RWPE2 (cell line): ENCODE results near the gene TMEM114.

ENCODE experiments used
- ATAC-seq: fragments of 200-7000 bp; cut with Tn5 transposase; 3 replicates; pipeline ENCODE4 v1.9.1; 2021; ENCODE audit warnings: low read depth
- DNase-seq: peaks from one replicate; pipeline ENCODE4 v3.0.0-alpha.2; 2020; ENCODE audit warnings: low spot score
- H3K27ac ChIP-seq: fragments of 450-650 bp; 2 replicates; pipeline ENCODE4 v1.5.1; 2017; ENCODE audit warnings: mild to moderate bottlenecking; ENCODE audit not compliant: poor library complexity, severe bottlenecking
- H3K27me3 ChIP-seq: fragments of 250-450 bp; sonication (Bioruptor Pico); 2 replicates; pipeline ENCODE4 v1.5.1; 2021; ENCODE audit warnings: mild to moderate bottlenecking, moderate library complexity; ENCODE audit not compliant: insufficient read depth, poor library complexity, severe bottlenecking
- H3K36me3 ChIP-seq: fragments of 250-450 bp; sonication (Bioruptor Pico); 2 replicates; pipeline ENCODE4 v1.5.1; 2020; ENCODE audit warnings: low read depth, mild to moderate bottlenecking, moderate library complexity
- H3K4me1 ChIP-seq: fragments of 250-450 bp; sonication (Bioruptor Pico); 2 replicates; pipeline ENCODE4 v1.5.1; 2021; ENCODE audit warnings: mild to moderate bottlenecking, moderate library complexity; ENCODE audit not compliant: insufficient read depth, poor library complexity, severe bottlenecking
- H3K4me3 ChIP-seq: fragments of 250-450 bp; sonication (Bioruptor Pico); 2 replicates; pipeline ENCODE4 v1.5.1; 2021; ENCODE audit warnings: mild to moderate bottlenecking, moderate library complexity; ENCODE audit not compliant: severe bottlenecking
- H3K9me3 ChIP-seq: fragments of 250-450 bp; sonication (Bioruptor Pico); 2 replicates; pipeline ENCODE4 v1.5.1; 2021; ENCODE audit warnings: mild to moderate bottlenecking, moderate library complexity; ENCODE audit not compliant: severe bottlenecking
- CTCF ChIP-seq: fragments of 450-650 bp; IDR thresholded peaks from one replicate; pipeline ENCODE4 v1.5.1; 2017; ENCODE audit warnings: mild to moderate bottlenecking, moderate library complexity; ENCODE audit not compliant: poor library complexity, severe bottlenecking

Gene TMEM114

GRCh38 chr16:8579559-8579958 lies 10.8 kb downstream of the TMEM114 start:
- TF ChIP-seq CTCF = no peak
- DNase-seq (no peak), ATAC-seq (no peak)
- H3K36me3 ChIP-seq = no peaks in the 10 kb centered on the region
- H3K4me3 ChIP-seq = no peak overlapping the region
- no peaks in the 10 kb centered on the region for H3K27me3 ChIP-seq
- no peaks in the 10 kb centered on the region for H3K9me3 ChIP-seq
- H3K27ac ChIP-seq = no peak overlapping the region
- no peaks in the 10 kb centered on the region for H3K4me1 ChIP-seq

DNA sequence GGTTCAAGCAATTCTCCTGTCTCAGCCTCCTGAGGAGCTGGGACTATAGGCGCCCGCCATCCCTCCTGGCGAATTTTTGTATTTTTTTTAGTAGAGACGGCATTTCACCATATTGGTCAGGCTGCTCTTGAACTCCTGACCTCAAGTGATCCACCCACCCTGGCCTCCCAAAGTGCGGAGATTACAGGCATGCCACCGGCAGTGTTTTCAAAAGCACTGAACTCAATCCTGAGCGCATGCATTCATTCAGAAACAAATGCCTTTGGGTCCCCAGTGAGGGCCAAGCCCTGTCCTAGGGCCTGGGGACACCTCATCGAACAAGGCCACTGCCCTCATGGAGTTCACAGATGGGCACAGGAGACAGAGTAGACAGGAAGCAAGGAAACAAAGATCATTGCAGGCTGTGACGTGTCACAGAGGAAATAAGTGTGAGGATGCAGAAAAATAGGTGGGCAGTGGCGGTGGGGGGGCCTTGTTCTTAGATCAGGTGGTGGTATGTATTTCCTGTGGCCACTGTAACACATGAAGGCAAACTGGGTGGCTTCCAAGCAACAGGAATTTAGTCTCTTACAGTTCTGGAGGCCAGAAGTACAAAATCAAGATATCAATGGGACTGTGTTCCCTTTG lies 12.5 kb downstream of the TMEM114 start:
- H3K4me1 ChIP-seq = no peaks in the 10 kb centered on the region
- H3K27ac ChIP-seq = no peak overlapping the region
- H3K27me3 ChIP-seq = no peaks in the 10 kb centered on the region
- H3K36me3 ChIP-seq = no peaks in the 10 kb centered on the region
- ATAC-seq (no peak), DNase-seq (no peak)
- no peak for TF ChIP-seq CTCF
- no peaks in the 10 kb centered on the region for H3K9me3 ChIP-seq
- no peak overlapping the region for H3K4me3 ChIP-seq

DNA sequence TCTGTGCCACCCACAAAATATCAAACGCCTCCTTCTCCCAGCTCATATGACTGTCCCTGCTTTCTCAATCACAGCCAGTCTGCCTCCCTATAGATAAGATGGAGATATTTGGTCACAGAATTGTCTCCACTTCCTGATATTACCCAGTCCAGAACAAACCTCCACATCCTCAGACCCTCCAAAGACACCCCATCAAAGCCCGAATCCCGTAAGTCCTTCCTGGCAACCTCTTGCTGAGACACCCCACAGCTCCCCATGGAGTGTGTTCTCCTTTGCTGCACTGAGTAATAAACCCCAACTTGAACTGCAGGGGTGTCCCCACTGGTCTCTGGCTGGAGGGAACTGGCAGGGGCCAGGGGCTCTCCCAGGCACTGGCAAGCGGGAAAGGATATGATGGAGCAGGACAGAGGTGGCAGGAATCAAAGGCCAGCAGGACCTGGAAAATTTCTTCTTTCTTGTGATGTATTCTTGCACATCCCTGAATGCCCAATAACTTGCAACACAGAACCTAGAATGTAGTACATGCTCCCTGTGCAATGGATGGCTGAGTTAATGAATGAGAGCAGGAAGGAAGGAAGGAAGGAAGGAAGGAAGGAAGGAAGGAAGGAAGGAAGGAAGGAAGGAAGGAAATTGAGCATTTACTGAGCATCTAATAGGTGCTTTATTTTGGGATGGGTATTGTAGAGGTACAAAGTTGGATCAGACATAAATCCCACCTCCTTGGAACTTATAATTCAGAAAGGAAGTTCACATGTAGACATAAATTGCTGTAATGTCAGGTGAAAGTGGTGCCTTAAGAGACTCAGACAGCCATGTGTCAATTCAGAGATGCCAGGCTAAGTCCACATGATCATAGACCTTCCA lies 13.9 kb downstream of the TMEM114 start:
- no peak for ATAC-seq
- no peak for DNase-seq

DNA sequence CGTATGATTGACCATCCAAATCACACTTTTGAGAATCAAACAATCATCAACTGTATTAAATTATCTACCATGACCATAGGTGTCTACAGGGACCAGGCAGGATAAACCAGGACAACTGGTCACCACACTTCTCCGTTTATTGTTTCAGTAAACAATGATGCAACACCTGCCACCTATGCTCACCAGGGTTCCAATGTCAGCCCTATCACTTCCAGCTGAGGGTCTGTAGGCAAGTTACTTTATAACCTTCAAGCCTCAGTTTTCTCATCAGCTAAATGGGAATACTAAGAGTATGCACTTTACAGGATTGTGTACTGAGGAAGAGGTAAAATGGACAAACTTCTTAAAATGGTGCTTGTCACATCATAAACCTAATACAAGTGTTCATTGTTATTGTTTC lies 14.9 kb downstream of the TMEM114 start:
- DNase-seq (no peak), ATAC-seq (no peak)
- Histone ChIP-seq H3K27me3 (no peaks in the 10 kb centered on the region), H3K36me3 (no peaks in the 10 kb centered on the region), H3K27ac (no peak overlapping the region), H3K9me3 (no peaks in the 10 kb centered on the region), H3K4me1 (peaks cover 5% of the 10 kb centered on the region), H3K4me3 (no peak overlapping the region)
- TF ChIP-seq CTCF = no peak

More for the DNA sequence above, 13.9 kb downstream of the TMEM114 start:
- TF ChIP-seq CTCF = no peak
- no peak overlapping the region for H3K27ac ChIP-seq
- no peaks in the 10 kb centered on the region for H3K9me3 ChIP-seq
- no peaks in the 10 kb centered on the region for H3K27me3 ChIP-seq
- H3K4me1 ChIP-seq = no peaks in the 10 kb centered on the region
- H3K36me3 ChIP-seq = no peaks in the 10 kb centered on the region
- no peak overlapping the region for H3K4me3 ChIP-seq
